Regular cardiac myocyte (primary cell): ENCODE measurements around the gene ATP6AP1. TPM values are rescaled to one million over a fixed set of nuclear protein-coding genes. Genes with fewer than 3 reads are reported as not detected.

ENCODE experiments used
- total RNA-seq: library from RNA; depleted of rRNA; stranded (reverse); fragments of >200 nt; gene quantifications from 2 replicates; pipeline ENCODE4 v1.2.3, GENCODE V29; 2014

Gene ATP6AP1
- 45.4 and 59.8 TPM in 2 replicates for total RNA-seq

DNA sequence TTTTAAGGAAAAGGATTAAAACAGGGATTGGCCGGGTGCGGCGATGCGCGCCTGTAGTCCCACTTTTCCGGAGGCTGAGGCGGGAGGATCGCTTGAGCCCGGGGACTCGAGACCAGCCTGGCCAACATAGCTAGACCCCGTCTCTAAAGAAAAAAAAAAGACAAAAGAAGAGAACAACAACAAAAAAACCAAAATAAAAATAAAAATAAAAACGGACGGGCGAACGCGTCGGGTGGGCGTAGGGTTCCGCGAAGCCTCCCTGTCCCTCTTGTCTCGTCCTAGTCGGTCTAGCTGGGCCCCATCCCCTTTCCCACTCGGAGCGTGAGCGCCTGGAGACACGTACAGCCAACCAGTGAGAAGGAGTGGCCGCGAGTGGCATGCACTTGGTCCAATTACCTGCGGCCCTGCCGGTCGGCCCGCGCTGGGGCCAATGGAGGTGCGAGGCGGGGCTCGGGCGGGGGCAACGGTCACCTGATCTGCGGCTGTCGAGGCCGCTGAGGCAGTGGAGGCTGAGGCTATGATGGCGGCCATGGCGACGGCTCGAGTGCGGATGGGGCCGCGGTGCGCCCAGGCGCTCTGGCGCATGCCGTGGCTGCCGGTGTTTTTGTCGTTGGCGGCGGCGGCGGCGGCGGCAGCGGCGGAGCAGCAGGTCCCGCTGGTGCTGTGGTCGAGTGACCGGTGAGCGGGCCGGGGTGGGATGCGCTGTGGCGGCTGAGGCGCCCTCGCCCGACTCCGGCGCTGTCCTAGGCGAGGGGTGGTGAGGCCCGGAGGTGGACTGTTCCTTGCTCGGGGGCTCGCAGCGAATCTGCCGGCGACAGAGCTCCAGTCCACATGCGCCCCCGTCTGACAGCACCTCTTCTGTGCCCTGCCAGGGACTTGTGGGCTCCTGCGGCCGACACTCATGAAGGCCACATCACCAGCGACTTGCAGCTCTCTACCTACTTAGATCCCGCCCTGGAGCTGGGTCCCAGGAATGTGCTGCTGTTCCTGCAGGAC is at the start of gene ATP6AP1:
Gene ATP6AP1, plus strand, starts transcription at position 502 of the 996 bp plus-strand sequence. Its CDS starts 16 bp downstream, at position 518.

DNA sequence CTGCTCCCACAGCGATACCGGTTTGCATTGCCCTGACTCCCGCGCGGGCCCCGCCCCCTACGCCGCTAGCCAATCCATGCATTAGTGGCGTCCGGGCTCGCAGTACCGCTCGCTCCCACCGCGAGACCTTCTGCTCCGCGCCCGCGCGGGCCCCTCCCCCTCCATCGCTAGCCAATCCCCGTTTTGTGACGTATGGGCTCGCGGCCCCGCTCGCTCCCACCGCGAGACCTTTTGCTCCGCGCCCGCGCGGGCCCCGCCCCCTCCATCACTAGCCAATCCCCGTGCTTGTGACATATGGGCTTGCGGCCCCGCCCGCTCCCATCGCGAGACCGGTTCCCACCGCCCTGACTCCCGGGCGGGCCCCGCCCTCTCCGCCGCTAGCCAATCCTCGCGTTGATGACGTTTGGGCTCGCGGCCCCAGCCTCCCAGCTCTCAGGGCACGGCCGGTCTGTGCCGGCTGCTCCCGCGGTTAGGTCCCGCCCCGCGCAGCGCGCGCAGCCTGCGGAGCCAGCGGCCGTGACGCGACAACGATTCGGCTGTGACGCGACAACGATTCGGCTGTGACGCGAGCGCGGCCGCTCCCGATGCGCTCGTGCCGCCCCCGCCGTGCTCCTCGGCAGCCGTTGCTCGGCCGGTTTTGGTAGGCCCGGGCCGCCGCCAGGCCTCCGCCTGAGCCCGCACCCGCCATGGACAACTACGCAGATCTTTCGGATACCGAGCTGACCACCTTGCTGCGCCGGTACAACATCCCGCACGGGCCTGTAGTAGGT is 49.5 kb upstream of the ATP6AP1 start, which contains the start of gene EMD:
Gene EMD, plus strand, starts transcription at position 497 of the 770 bp plus-strand sequence. Its CDS starts 190 bp downstream, at position 687.

GRCh38 chrX:154397888-154398667 is 30.4 kb upstream of the ATP6AP1 start, which contains the start of gene RPL10:
TSS of gene RPL10 (plus strand) at chrX:154398377. CDS start at chrX:154398520, 143 bp downstream.

GRCh38 chrX:154409222-154409871 is 19.1 kb upstream of the ATP6AP1 start, which contains the start of gene DNASE1L1:
TSS of gene DNASE1L1 (minus strand) at chrX:154409254. CDS start at chrX:154405568, 3,686 bp downstream.

GRCh38 chrX:154436983-154437752 is 8.7 kb downstream of the ATP6AP1 start, which contains the start of gene GDI1:
TSS of gene GDI1 (plus strand) at chrX:154437154. CDS start at chrX:154437255, 101 bp downstream.

GRCh38 chrX:154443992-154444754 is 15.7 kb downstream of the ATP6AP1 start, which contains the start of gene FAM50A:
TSS of gene FAM50A (plus strand) at chrX:154444141. CDS start at chrX:154444236, 95 bp downstream.

DNA sequence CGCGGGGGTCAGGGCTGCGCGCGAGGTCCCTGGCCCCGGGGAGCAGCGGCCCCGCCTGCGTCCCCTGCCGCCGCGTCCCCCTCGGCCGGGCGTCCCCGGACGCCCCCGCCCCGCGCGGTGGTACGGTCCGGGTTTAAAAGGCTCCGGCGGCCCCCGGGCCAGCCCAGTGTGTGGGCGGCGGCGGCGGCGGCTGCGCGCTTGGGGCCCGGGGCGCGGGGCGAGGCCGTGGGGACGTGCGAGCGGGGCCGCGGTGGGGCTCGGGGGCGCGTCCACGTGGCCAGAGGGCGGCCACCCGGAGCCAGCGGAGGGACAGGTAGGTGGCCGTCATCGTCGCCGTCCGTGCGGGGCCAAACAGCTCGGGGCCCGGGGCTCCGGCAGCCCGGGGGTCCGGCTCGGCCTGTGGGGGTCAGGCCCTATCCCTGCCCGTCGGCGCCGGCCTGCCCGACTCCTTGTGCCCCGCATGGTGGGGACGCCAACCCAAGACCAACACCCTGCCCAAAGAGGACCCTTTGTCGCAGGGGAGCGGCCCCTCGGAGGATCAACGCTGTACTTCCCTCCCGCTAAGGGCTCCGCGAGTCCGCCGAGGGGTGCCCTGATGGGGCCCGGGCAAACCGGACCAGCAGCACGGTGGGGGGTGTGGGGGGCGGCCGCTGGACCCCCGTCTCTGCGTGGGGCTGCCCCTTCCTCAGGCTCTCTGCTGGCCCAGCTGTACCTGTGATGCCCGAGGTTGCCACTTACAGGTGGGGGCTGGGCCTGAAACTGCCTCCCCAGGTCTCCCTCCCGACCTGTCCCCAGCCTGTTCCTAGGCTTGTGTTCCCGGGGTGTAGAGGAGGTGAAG is 29.9 kb downstream of the ATP6AP1 start, which contains the start of gene PLXNA3:
Gene PLXNA3, plus strand, starts transcription at position 166 of the 838 bp plus-strand sequence. CDS start 1,903 bp downstream, outside the sequence.

DNA sequence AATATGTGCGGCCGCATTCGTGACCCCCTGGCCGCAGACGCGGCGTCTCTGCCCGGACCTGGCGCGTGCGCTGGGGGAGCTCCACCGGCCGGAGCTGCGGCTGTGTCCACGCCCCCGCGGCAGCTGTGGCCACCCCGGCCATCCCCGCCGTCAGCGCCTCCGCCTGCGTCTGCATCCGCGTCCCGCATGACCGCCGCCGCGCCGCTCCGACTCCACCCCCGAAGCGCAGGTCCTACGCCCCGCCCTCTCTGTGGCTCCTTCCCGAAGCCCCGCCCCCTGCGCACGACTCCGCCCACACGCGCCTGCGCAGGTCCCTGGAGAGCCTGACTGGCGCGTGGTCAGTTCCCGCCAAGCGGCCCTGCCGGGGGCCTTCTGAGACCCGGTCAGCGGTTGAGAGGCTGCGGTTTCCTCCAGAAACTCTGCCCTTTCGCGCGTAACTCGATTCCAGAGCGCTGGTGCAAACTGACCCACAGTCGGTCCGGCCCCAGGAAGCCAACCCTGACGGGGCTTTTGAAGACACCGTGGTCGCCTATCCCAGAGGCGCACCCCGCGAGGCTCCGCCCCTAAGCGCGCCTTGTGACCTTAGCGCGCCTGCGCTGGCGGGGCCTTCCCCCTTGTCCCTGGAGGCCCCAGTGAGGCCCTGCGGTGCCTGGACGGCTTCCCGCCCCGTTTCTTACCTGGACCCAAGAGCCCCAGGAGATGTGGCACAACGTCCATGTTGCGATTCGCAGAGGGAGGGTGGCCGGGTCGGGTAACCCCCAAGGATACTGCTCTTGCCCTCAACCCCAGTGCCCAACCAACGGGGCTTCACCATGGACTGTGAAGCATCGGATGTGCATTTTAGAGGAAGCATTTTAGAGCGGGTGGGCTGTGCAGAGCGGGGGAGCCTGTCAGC is 50.5 kb downstream of the ATP6AP1 start, which contains the start of gene LAGE3:
Gene LAGE3, minus strand, starts transcription at position 554 of the 895 bp plus-strand sequence. Its CDS starts 366 bp downstream, at position 188.

Other genes starting within 250 kb of the ATP6AP1 start
- gene OPN1MW, start 246.1 kb upstream of the ATP6AP1 start, total RNA-seq = not detected in 2 replicates
- gene OPN1MW2, start 208.9 kb upstream of the ATP6AP1 start, total RNA-seq = not detected in 2 replicates
- gene OPN1MW3, start 171.1 kb upstream of the ATP6AP1 start, total RNA-seq = not detected in 2 replicates
- gene TEX28, start 133.6 kb upstream of the ATP6AP1 start, total RNA-seq = under 0.01 TPM in 1 of 2 replicates, not detected in the other
- gene TKTL1, start 132.9 kb upstream of the ATP6AP1 start, total RNA-seq = not detected in 2 replicates
- 2,015 and 2,065 TPM in 2 replicates for gene FLNA, start 54.0 kb upstream of the ATP6AP1 start, total RNA-seq
- 14.7 and 18.0 TPM in 2 replicates for gene EMD, start 49.4 kb upstream of the ATP6AP1 start, total RNA-seq
- 2,943 and 5,659 TPM in 2 replicates for gene RPL10, start 30.3 kb upstream of the ATP6AP1 start, total RNA-seq
- 62.6 and 66.7 TPM in 2 replicates for gene DNASE1L1, start 19.4 kb upstream of the ATP6AP1 start, total RNA-seq
- gene TAFAZZIN, start 17.1 kb upstream of the ATP6AP1 start, total RNA-seq = 10.4 and 13.8 TPM in 2 replicates
- 114 and 157 TPM in 2 replicates for gene GDI1, start 8.5 kb downstream of the ATP6AP1 start, total RNA-seq
- 71.0 and 92.2 TPM in 2 replicates for gene FAM50A, start 15.5 kb downstream of the ATP6AP1 start, total RNA-seq
- gene PLXNA3, start 29.6 kb downstream of the ATP6AP1 start, total RNA-seq = 16.3 and 23.8 TPM in 2 replicates
- 22.4 and 39.2 TPM in 2 replicates for gene LAGE3, start 50.6 kb downstream of the ATP6AP1 start, total RNA-seq
- gene UBL4A, start 57.9 kb downstream of the ATP6AP1 start, total RNA-seq = 42.4 and 51.3 TPM in 2 replicates
- 20.3 and 26.8 TPM in 2 replicates for gene SLC10A3, start 62.0 kb downstream of the ATP6AP1 start, total RNA-seq
- 31.6 and 35.5 TPM in 2 replicates for gene FAM3A, start 87.6 kb downstream of the ATP6AP1 start, total RNA-seq
- gene G6PD, start 118.2 kb downstream of the ATP6AP1 start, total RNA-seq = 29.0 and 62.9 TPM in 2 replicates
- gene IKBKG, start 118.9 kb downstream of the ATP6AP1 start, total RNA-seq = 11.6 and 15.3 TPM in 2 replicates
- not detected in 2 replicates for gene CTAG1A, start 156.5 kb downstream of the ATP6AP1 start, total RNA-seq
- not detected in 2 replicates for gene CTAG1B, start 190.6 kb downstream of the ATP6AP1 start, total RNA-seq
- gene CTAG2, start 224.9 kb downstream of the ATP6AP1 start, total RNA-seq = not detected in 2 replicates